Measurements from ENCODE around the gene PTPRN2.

PTPRN2 gene

GRCh38 chr7:157830331-157830730 lies 757.3 kb downstream of the PTPRN2 start:
- no peak for DNase-seq

GRCh38 chr7:157829491-157829890 lies 758.1 kb downstream of the PTPRN2 start:
- DNase-seq: no peak

- DNase-seq: no peak
Measured at GRCh38 chr7:157828881-157829280, 758.7 kb downstream of the PTPRN2 start.

GRCh38 chr7:157828190-157828589 lies 759.4 kb downstream of the PTPRN2 start:
- no peak for DNase-seq

GRCh38 chr7:157827863-157828160 lies 759.8 kb downstream of the PTPRN2 start:
- no peak for DNase-seq

- DNase-seq: no peak
Measured at GRCh38 chr7:157827045-157827862, 760.4 kb downstream of the PTPRN2 start.

- DNase-seq: no peak
Measured at GRCh38 chr7:157826566-157826965, 761.1 kb downstream of the PTPRN2 start.

GRCh38 chr7:157825325-157825724 lies 762.3 kb downstream of the PTPRN2 start:
- no peak for DNase-seq

GRCh38 chr7:157824819-157825121 lies 762.9 kb downstream of the PTPRN2 start:
- no peak for DNase-seq

GRCh38 chr7:157824011-157824818 lies 763.4 kb downstream of the PTPRN2 start:
- DNase-seq: no peak

- no peak for DNase-seq
Measured at GRCh38 chr7:157822688-157823031, 765.0 kb downstream of the PTPRN2 start.

- no peak for DNase-seq
Measured at GRCh38 chr7:157821959-157822687, 765.5 kb downstream of the PTPRN2 start.

GRCh38 chr7:157820796-157821195 lies 766.8 kb downstream of the PTPRN2 start:
- DNase-seq: no peak

- DNase-seq: no peak
Measured at GRCh38 chr7:157819455-157819807, 768.2 kb downstream of the PTPRN2 start.

GRCh38 chr7:157818701-157819454 lies 768.7 kb downstream of the PTPRN2 start:
- no peak for DNase-seq

- no peak for DNase-seq
Measured at GRCh38 chr7:157817944-157818700, 769.5 kb downstream of the PTPRN2 start.

- no peak for DNase-seq
Measured at GRCh38 chr7:157817433-157817832, 770.2 kb downstream of the PTPRN2 start.

GRCh38 chr7:157816526-157817250 lies 770.9 kb downstream of the PTPRN2 start:
- DNase-seq: no peak

- no peak for DNase-seq
Measured at GRCh38 chr7:157816086-157816485, 771.5 kb downstream of the PTPRN2 start.

- no peak for DNase-seq
Measured at GRCh38 chr7:157815706-157816022, 772.0 kb downstream of the PTPRN2 start.

GRCh38 chr7:157814931-157815705 lies 772.5 kb downstream of the PTPRN2 start:
- no peak for DNase-seq

Measured in NCI-H524 (cell line).